ENCODE data around the gene FAR2. TPM values are rescaled to one million over a fixed set of nuclear protein-coding genes. Genes with fewer than 3 reads are reported as not detected.
"Not testable (repeated sequence)": the region's sequence is repeated elsewhere in the genome, so short reads cannot be mapped to it uniquely, and the experiment has no call there.

The FAR2 gene
- total RNA-seq, 1 donor = 10.5 TPM

DNA sequence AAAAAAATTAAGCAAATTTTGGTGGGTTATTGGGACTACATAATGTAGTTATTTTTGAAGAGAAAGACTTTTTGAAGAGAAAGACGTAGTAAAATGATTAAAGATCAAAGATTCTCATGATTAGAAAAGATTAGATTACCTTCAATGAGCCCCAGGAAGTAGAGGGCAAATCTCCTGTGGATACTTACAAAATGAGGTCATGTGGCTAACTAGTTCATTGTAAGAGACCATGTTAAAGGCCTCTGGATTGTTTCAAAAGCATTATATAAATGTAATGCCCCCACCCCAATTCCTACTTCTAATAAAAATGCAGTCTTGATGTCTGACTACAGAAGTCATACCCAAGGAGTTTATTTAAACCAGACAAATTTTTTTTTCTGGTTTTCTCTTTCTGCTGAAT lies 138.5 kb downstream of the FAR2 start:
- TF ChIP-seq, protein P1, sequence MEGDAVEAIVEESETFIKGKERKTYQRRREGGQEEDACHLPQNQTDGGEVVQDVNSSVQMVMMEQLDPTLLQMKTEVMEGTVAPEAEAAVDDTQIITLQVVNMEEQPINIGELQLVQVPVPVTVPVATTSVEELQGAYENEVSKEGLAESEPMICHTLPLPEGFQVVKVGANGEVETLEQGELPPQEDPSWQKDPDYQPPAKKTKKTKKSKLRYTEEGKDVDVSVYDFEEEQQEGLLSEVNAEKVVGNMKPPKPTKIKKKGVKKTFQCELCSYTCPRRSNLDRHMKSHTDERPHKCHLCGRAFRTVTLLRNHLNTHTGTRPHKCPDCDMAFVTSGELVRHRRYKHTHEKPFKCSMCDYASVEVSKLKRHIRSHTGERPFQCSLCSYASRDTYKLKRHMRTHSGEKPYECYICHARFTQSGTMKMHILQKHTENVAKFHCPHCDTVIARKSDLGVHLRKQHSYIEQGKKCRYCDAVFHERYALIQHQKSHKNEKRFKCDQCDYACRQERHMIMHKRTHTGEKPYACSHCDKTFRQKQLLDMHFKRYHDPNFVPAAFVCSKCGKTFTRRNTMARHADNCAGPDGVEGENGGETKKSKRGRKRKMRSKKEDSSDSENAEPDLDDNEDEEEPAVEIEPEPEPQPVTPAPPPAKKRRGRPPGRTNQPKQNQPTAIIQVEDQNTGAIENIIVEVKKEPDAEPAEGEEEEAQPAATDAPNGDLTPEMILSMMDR (IDR thresholded peaks at IDR 0.05; ENCODE audit: extremely low read depth, low read depth, low read length) = no peak
- Histone ChIP-seq H3K4me3 (ENCODE audit: insufficient read depth, low read length) (no peak overlapping the region), H3K27ac (ENCODE audit: low read depth, low read length) (no peak overlapping the region), H3K36me3 (ENCODE audit: insufficient read depth, low read length) (no peaks in the 10 kb centered on the region), H2AFZ (ENCODE audit: low read length) (no peak overlapping the region), H3K79me2 (ENCODE audit: insufficient read depth, low read length) (no peaks in the 10 kb centered on the region), H3K4me1 (ENCODE audit: insufficient read depth, low read length) (peaks cover 26% of the 10 kb centered on the region), H3K4me2 (ENCODE audit: insufficient read depth, low read length) (no peak overlapping the region), H3K9me3 (ENCODE audit: low read depth, low read length) (no peaks in the 10 kb centered on the region), H4K20me1 (ENCODE audit: insufficient read depth, low read length) (no peaks in the 10 kb centered on the region), H3K27me3 (ENCODE audit: insufficient read depth, low read length) (no peaks in the 10 kb centered on the region)
- no peak for DNase-seq (ENCODE audit: insufficient read length, low spot score, missing footprints)

DNA sequence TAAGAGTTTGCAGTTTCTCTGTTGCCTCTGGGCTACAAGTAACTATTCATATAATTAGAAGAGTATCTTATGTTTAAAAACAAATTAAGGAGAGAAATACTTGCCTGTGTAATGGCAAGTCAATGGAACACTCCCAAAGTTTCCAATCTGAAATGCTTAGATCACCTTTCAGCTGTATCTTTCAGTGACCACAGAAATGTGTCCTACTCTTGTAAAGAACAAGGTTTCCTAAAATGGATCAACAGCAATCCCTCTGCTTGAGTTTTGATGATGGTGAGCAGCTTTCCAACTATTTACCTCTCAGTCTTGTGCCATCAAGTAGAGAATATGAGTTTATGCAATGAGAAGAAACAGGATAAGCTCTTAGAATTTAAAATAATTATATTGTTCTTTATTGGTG lies 139.0 kb downstream of the FAR2 start:
- H3K4me3 ChIP-seq (ENCODE audit: insufficient read depth, low read length) = no peak overlapping the region
- no peak for DNase-seq (ENCODE audit: insufficient read length, low spot score, missing footprints)

DNA sequence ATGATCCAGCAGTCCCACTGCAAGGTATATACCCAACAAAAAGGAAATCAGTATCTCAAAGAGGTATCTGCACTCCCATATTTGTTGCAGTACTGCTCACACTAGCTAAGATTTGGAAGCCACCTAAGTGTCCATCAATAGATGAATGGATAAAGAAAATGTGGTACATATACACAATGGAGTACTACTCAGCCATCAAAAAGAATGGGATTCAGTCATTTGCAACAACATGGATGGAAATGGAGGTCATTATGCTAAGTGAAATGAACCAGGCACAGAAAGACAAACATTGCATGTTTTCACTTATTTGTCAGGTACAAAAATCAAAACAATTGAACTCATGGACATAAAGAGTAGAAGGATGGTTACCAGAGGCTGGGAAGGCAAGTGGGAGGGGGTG lies 141.4 kb downstream of the FAR2 start:
- H3K9me3 ChIP-seq (ENCODE audit: low read depth, low read length); DNase-seq (ENCODE audit: insufficient read length, low spot score, missing footprints); H3K27me3 ChIP-seq (ENCODE audit: insufficient read depth, low read length); H4K20me1 ChIP-seq (ENCODE audit: insufficient read depth, low read length); H2AFZ ChIP-seq (ENCODE audit: low read length); H3K79me2 ChIP-seq (ENCODE audit: insufficient read depth, low read length); H3K36me3 ChIP-seq (ENCODE audit: insufficient read depth, low read length); H3K4me2 ChIP-seq (ENCODE audit: insufficient read depth, low read length); H3K27ac ChIP-seq (ENCODE audit: low read depth, low read length); H3K4me3 ChIP-seq (ENCODE audit: insufficient read depth, low read length): not testable (repeated sequence)
- H3K4me1 ChIP-seq (ENCODE audit: insufficient read depth, low read length) = peaks cover 17% of the 10 kb centered on the region

More for the DNA sequence above, 139.0 kb downstream of the FAR2 start:
- Histone ChIP-seq H3K9me3 (ENCODE audit: low read depth, low read length) (no peaks in the 10 kb centered on the region), H3K36me3 (ENCODE audit: insufficient read depth, low read length) (no peaks in the 10 kb centered on the region), H4K20me1 (ENCODE audit: insufficient read depth, low read length) (no peaks in the 10 kb centered on the region), H3K27ac (ENCODE audit: low read depth, low read length) (no peak overlapping the region), H2AFZ (ENCODE audit: low read length) (no peak overlapping the region), H3K27me3 (ENCODE audit: insufficient read depth, low read length) (no peaks in the 10 kb centered on the region), H3K4me1 (ENCODE audit: insufficient read depth, low read length) (peaks cover 26% of the 10 kb centered on the region), H3K4me2 (ENCODE audit: insufficient read depth, low read length) (no peak overlapping the region), H3K79me2 (ENCODE audit: insufficient read depth, low read length) (no peaks in the 10 kb centered on the region)
- TF ChIP-seq, protein P1 (IDR thresholded peaks at IDR 0.05; ENCODE audit: extremely low read depth, low read depth, low read length) = no peak

DNA sequence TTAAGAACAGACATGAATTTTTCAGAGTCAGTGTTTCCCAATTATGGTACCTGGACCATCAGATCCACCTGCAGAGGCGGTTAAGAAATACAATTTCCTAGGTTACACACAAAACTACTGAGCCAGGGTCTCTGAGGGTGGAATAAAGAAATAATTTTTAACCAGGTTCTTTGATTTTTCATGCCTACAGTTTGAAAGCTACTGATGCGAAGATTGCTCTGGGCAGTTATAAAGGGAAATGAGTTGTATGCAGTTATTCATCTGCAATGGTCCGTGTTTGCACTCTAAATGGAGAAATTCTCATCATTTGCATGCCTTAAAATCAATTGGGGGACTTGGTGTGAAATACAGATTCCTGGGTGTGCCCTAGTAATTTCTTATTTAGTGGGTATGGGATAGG lies 142.1 kb downstream of the FAR2 start:
- H3K4me3 ChIP-seq (ENCODE audit: insufficient read depth, low read length) = no peak overlapping the region
- H3K36me3 ChIP-seq (ENCODE audit: insufficient read depth, low read length) = no peaks in the 10 kb centered on the region
- H3K4me2 ChIP-seq (ENCODE audit: insufficient read depth, low read length) = no peak overlapping the region
- no peak for DNase-seq (ENCODE audit: insufficient read length, low spot score, missing footprints)
- no peak overlapping the region for H3K27ac ChIP-seq (ENCODE audit: low read depth, low read length)
- TF ChIP-seq, protein P1 (IDR thresholded peaks at IDR 0.05; ENCODE audit: extremely low read depth, low read depth, low read length) = no peak
- no peaks in the 10 kb centered on the region for H3K79me2 ChIP-seq (ENCODE audit: insufficient read depth, low read length)
- H3K9me3 ChIP-seq (ENCODE audit: low read depth, low read length) = no peaks in the 10 kb centered on the region
- no peaks in the 10 kb centered on the region for H4K20me1 ChIP-seq (ENCODE audit: insufficient read depth, low read length)
- no peak overlapping the region for H2AFZ ChIP-seq (ENCODE audit: low read length)
- no peaks in the 10 kb centered on the region for H3K27me3 ChIP-seq (ENCODE audit: insufficient read depth, low read length)
- peaks cover 10% of the 10 kb centered on the region for H3K4me1 ChIP-seq (ENCODE audit: insufficient read depth, low read length)
